Measurements from ENCODE around the gene NYAP1.

NYAP1 gene

DNA sequence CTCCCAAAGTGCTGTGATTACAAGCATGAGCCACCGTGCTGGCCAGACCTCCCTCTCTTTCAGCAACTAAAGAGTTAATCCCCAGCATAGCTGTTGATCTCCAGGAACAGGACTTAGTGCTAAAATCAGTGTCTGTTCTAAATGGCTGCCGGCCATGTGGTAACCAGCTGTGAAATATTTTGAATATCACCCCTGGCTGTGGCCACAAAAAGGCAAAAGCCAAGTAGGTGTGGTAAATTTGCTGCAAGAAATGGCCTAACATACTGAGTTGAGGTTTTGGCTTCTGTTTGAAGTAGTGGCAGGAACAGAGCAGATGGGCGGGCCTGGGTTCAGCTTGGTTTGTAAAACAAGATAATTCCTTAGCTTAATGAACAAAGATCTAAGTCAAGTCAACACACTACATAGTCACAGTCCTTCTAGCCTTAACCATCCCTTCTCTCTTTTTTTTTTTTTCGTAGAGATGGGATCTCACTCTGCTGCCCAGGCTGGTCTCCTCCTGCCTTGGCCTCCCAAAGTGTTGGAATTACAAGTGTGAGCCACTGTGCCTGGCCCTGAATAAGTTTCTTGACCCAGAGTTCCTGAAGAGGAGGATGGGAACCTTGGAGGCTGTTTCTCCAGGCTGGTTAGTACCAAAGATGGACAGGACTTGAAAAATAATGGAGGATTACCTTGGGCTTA is 32.5 kb downstream of the NYAP1 start:
- H3K27ac ChIP-seq (replicated peaks; ENCODE audit: low read length), result no peak overlapping the region
- no peak overlapping the region for H3K4me2 ChIP-seq (ENCODE audit: insufficient read depth, low read length, poor library complexity, severe bottlenecking)
- H3K4ac ChIP-seq (ENCODE audit: low read length), result no peak overlapping the region
- no peak for DNase-seq (ENCODE audit: low spot score)
- no peak overlapping the region for H4K8ac ChIP-seq (ENCODE audit: low read depth, low read length)
- H3K27me3 ChIP-seq (ENCODE audit: control insufficient read depth in 3 of 3, insufficient read depth in 3 of 3, low read depth in 1 of 3, low read length in 3 of 3), result peaks cover 0 to 1% (median 0%) of the 10 kb centered on the region in 3 experiments
- peak overlapping the region; percentile 19 for H2AFZ ChIP-seq (ENCODE audit: low read length)
- no peak overlapping the region for H3K14ac ChIP-seq (ENCODE audit: low read length)
- H3K36me3 ChIP-seq (replicated peaks in 1 of 2; ENCODE audit: control insufficient read depth in 2 of 2, insufficient read depth in 2 of 2, low read length in 2 of 2), result no peaks in the 10 kb centered on the region
- H2BK12ac ChIP-seq (ENCODE audit: low read length), result no peak overlapping the region
- H3K18ac ChIP-seq (ENCODE audit: low read length), result no peak overlapping the region
- no peak overlapping the region for H3K23ac ChIP-seq (ENCODE audit: low read depth, low read length, poor library complexity)
- no peak overlapping the region for H2AK5ac ChIP-seq (ENCODE audit: low read depth, low read length)
- no peak overlapping the region for H4K91ac ChIP-seq (ENCODE audit: low read depth, low read length, poor library complexity)
- no peaks in the 10 kb centered on the region for H3K79me1 ChIP-seq (ENCODE audit: low read depth, low read length)
- H2BK15ac ChIP-seq (ENCODE audit: low read length), result no peak overlapping the region
- no peaks in the 10 kb centered on the region for H3K4me1 ChIP-seq (ENCODE audit: control insufficient read depth in 2 of 2, insufficient read depth in 1 of 2, low read depth in 1 of 2, low read length in 2 of 2)
- H3K9me3 ChIP-seq (replicated peaks in 1 of 2; ENCODE audit: control insufficient read depth in 2 of 2, insufficient read depth in 1 of 2, low read depth in 1 of 2, low read length in 2 of 2), result no peaks in the 10 kb centered on the region
- no peak overlapping the region for H2BK5ac ChIP-seq (ENCODE audit: low read length)
- WGBS, 2 donors (ENCODE audit: extremely low coverage in 2 of 2, insufficient read length in 2 of 2, insufficient replicate concordance in 1 of 2), result no CpG with 5 or more reads among the region's 4 CpGs
- H3K4me3 ChIP-seq (ENCODE audit: low read length in 2 of 2), result no peak overlapping the region
- H2BK120ac ChIP-seq (ENCODE audit: low read depth, low read length), result no peak overlapping the region
- H3K9ac ChIP-seq (ENCODE audit: low read depth, low read length, poor library complexity), result no peak overlapping the region

GRCh38 chr7:100517305-100517704 is 33.6 kb downstream of the NYAP1 start:
- Histone ChIP-seq H3K36me3 (replicated peaks in 1 of 2; ENCODE audit: control insufficient read depth in 2 of 2, insufficient read depth in 2 of 2, low read length in 2 of 2) (no peaks in the 10 kb centered on the region), H3K23ac (ENCODE audit: low read depth, low read length, poor library complexity) (no peak overlapping the region)
- no CpG with 5 or more reads among the region's 2 CpGs for WGBS, 2 donors (ENCODE audit: extremely low coverage in 2 of 2, insufficient read length in 2 of 2, insufficient replicate concordance in 1 of 2)

GRCh38 chr7:100519580-100519979 is 35.9 kb downstream of the NYAP1 start:
- Histone ChIP-seq H3K36me3 (replicated peaks in 1 of 2; ENCODE audit: control insufficient read depth in 2 of 2, insufficient read depth in 2 of 2, low read length in 2 of 2) (no peaks in the 10 kb centered on the region), H4K8ac (ENCODE audit: low read depth, low read length) (no peak overlapping the region), H3K27me3 (ENCODE audit: control insufficient read depth in 3 of 3, insufficient read depth in 3 of 3, low read depth in 1 of 3, low read length in 3 of 3) (peaks cover 0 to 1% (median 0%) of the 10 kb centered on the region in 3 experiments)

More at GRCh38 chr7:100517305-100517704, 33.6 kb downstream of the NYAP1 start:
- H2BK120ac ChIP-seq (ENCODE audit: low read depth, low read length), result no peak overlapping the region
- no peak overlapping the region for H2BK15ac ChIP-seq (ENCODE audit: low read length)
- no peak overlapping the region for H3K18ac ChIP-seq (ENCODE audit: low read length)
- H3K79me1 ChIP-seq (ENCODE audit: low read depth, low read length), result no peaks in the 10 kb centered on the region
- no peaks in the 10 kb centered on the region for H3K4me1 ChIP-seq (ENCODE audit: control insufficient read depth in 2 of 2, insufficient read depth in 1 of 2, low read depth in 1 of 2, low read length in 2 of 2)
- no peak overlapping the region for H4K8ac ChIP-seq (ENCODE audit: low read depth, low read length)
- no peak overlapping the region for H2AK5ac ChIP-seq (ENCODE audit: low read depth, low read length)
- H3K14ac ChIP-seq (ENCODE audit: low read length), result no peak overlapping the region
- H4K91ac ChIP-seq (ENCODE audit: low read depth, low read length, poor library complexity), result no peak overlapping the region
- H3K27ac ChIP-seq (replicated peaks; ENCODE audit: low read length), result no peak overlapping the region
- no peak overlapping the region for H2AFZ ChIP-seq (ENCODE audit: low read length)
- no peak overlapping the region for H2BK12ac ChIP-seq (ENCODE audit: low read length)
- no peak overlapping the region for H3K4me3 ChIP-seq (ENCODE audit: low read length in 2 of 2)
- H3K4me2 ChIP-seq (ENCODE audit: insufficient read depth, low read length, poor library complexity, severe bottlenecking), result no peak overlapping the region
- no peak overlapping the region for H2BK5ac ChIP-seq (ENCODE audit: low read length)
- H3K4ac ChIP-seq (ENCODE audit: low read length), result no peak overlapping the region
- no peak for DNase-seq (ENCODE audit: low spot score)
- peaks cover 0 to 1% (median 0%) of the 10 kb centered on the region in 3 experiments for H3K27me3 ChIP-seq (ENCODE audit: control insufficient read depth in 3 of 3, insufficient read depth in 3 of 3, low read depth in 1 of 3, low read length in 3 of 3)
- no peak overlapping the region for H3K9ac ChIP-seq (ENCODE audit: low read depth, low read length, poor library complexity)
- no peaks in the 10 kb centered on the region for H3K9me3 ChIP-seq (replicated peaks in 1 of 2; ENCODE audit: control insufficient read depth in 2 of 2, insufficient read depth in 1 of 2, low read depth in 1 of 2, low read length in 2 of 2)

GRCh38 chr7:100520138-100520537 is 36.4 kb downstream of the NYAP1 start:
- H2AFZ ChIP-seq (ENCODE audit: low read length), result no peak overlapping the region
- no peak overlapping the region for H2BK12ac ChIP-seq (ENCODE audit: low read length)
- no peak overlapping the region for H4K8ac ChIP-seq (ENCODE audit: low read depth, low read length)
- H3K4me3 ChIP-seq (ENCODE audit: low read length in 2 of 2), result no peak overlapping the region
- H3K4me1 ChIP-seq (ENCODE audit: control insufficient read depth in 2 of 2, insufficient read depth in 1 of 2, low read depth in 1 of 2, low read length in 2 of 2), result no peaks in the 10 kb centered on the region
- H3K4me2 ChIP-seq (ENCODE audit: insufficient read depth, low read length, poor library complexity, severe bottlenecking), result no peak overlapping the region
- no peak overlapping the region for H4K91ac ChIP-seq (ENCODE audit: low read depth, low read length, poor library complexity)
- no peak for DNase-seq (ENCODE audit: low spot score)
- no peaks in the 10 kb centered on the region for H3K79me1 ChIP-seq (ENCODE audit: low read depth, low read length)
- no peak overlapping the region for H3K4ac ChIP-seq (ENCODE audit: low read length)
- no peak overlapping the region for H3K23ac ChIP-seq (ENCODE audit: low read depth, low read length, poor library complexity)
- no peak overlapping the region for H3K18ac ChIP-seq (ENCODE audit: low read length)
- WGBS, 2 donors (ENCODE audit: extremely low coverage in 2 of 2, insufficient read length in 2 of 2, insufficient replicate concordance in 1 of 2), result no CpG with 5 or more reads among the region's 1 CpG
- H2BK5ac ChIP-seq (ENCODE audit: low read length), result no peak overlapping the region
- H3K27ac ChIP-seq (replicated peaks; ENCODE audit: low read length), result no peak overlapping the region
- H2AK5ac ChIP-seq (ENCODE audit: low read depth, low read length), result no peak overlapping the region
- H2BK120ac ChIP-seq (ENCODE audit: low read depth, low read length), result no peak overlapping the region
- no peak overlapping the region for H3K14ac ChIP-seq (ENCODE audit: low read length)
- H3K9ac ChIP-seq (ENCODE audit: low read depth, low read length, poor library complexity), result no peak overlapping the region
- no peaks in the 10 kb centered on the region for H3K9me3 ChIP-seq (replicated peaks in 1 of 2; ENCODE audit: control insufficient read depth in 2 of 2, insufficient read depth in 1 of 2, low read depth in 1 of 2, low read length in 2 of 2)
- no peaks in the 10 kb centered on the region for H3K36me3 ChIP-seq (replicated peaks in 1 of 2; ENCODE audit: control insufficient read depth in 2 of 2, insufficient read depth in 2 of 2, low read length in 2 of 2)
- H2BK15ac ChIP-seq (ENCODE audit: low read length), result no peak overlapping the region
- peaks cover 0 to 1% (median 0%) of the 10 kb centered on the region in 3 experiments for H3K27me3 ChIP-seq (ENCODE audit: control insufficient read depth in 3 of 3, insufficient read depth in 3 of 3, low read depth in 1 of 3, low read length in 3 of 3)

More at GRCh38 chr7:100519580-100519979, 35.9 kb downstream of the NYAP1 start:
- DNase-seq (ENCODE audit: low spot score), result no peak
- Histone ChIP-seq H3K4me3 (ENCODE audit: low read length in 2 of 2) (no peak overlapping the region), H3K9me3 (replicated peaks in 1 of 2; ENCODE audit: control insufficient read depth in 2 of 2, insufficient read depth in 1 of 2, low read depth in 1 of 2, low read length in 2 of 2) (no peaks in the 10 kb centered on the region), H2BK120ac (ENCODE audit: low read depth, low read length) (no peak overlapping the region), H3K18ac (ENCODE audit: low read length) (no peak overlapping the region), H4K91ac (ENCODE audit: low read depth, low read length, poor library complexity) (no peak overlapping the region), H3K27ac (replicated peaks; ENCODE audit: low read length) (no peak overlapping the region), H3K23ac (ENCODE audit: low read depth, low read length, poor library complexity) (no peak overlapping the region), H3K4ac (ENCODE audit: low read length) (no peak overlapping the region), H2BK12ac (ENCODE audit: low read length) (no peak overlapping the region), H3K14ac (ENCODE audit: low read length) (no peak overlapping the region), H2BK5ac (ENCODE audit: low read length) (no peak overlapping the region), H2BK15ac (ENCODE audit: low read length) (no peak overlapping the region), H3K4me2 (ENCODE audit: insufficient read depth, low read length, poor library complexity, severe bottlenecking) (no peak overlapping the region), H2AFZ (ENCODE audit: low read length) (no peak overlapping the region), H3K4me1 (ENCODE audit: control insufficient read depth in 2 of 2, insufficient read depth in 1 of 2, low read depth in 1 of 2, low read length in 2 of 2) (no peaks in the 10 kb centered on the region), H3K79me1 (ENCODE audit: low read depth, low read length) (no peaks in the 10 kb centered on the region), H2AK5ac (ENCODE audit: low read depth, low read length) (no peak overlapping the region), H3K9ac (ENCODE audit: low read depth, low read length, poor library complexity) (no peak overlapping the region)
- no CpG with 5 or more reads among the region's 6 CpGs for WGBS, 2 donors (ENCODE audit: extremely low coverage in 2 of 2, insufficient read length in 2 of 2, insufficient replicate concordance in 1 of 2)
